ENCODE data around the gene ITGAD.

GRCh38 chr16:31471875-31472708 is 79.0 kb downstream of the ITGAD start, which contains the start of gene TGFB1I1:
- TF ChIP-seq, protein P1, sequence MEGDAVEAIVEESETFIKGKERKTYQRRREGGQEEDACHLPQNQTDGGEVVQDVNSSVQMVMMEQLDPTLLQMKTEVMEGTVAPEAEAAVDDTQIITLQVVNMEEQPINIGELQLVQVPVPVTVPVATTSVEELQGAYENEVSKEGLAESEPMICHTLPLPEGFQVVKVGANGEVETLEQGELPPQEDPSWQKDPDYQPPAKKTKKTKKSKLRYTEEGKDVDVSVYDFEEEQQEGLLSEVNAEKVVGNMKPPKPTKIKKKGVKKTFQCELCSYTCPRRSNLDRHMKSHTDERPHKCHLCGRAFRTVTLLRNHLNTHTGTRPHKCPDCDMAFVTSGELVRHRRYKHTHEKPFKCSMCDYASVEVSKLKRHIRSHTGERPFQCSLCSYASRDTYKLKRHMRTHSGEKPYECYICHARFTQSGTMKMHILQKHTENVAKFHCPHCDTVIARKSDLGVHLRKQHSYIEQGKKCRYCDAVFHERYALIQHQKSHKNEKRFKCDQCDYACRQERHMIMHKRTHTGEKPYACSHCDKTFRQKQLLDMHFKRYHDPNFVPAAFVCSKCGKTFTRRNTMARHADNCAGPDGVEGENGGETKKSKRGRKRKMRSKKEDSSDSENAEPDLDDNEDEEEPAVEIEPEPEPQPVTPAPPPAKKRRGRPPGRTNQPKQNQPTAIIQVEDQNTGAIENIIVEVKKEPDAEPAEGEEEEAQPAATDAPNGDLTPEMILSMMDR (IDR thresholded peaks at IDR 0.05; ENCODE audit: insufficient read depth, low read length, poor library complexity, severe bottlenecking), result no peak
- no peak for TF ChIP-seq EZH2phosphoT487 (conservative IDR thresholded peaks at IDR 0.05; ENCODE audit: low read length)
